K562 (cell line): Measurements from ENCODE around the gene ADGRB2. TPM values are rescaled to one million over a fixed set of nuclear protein-coding genes. Genes with fewer than 3 reads are reported as not detected.

ENCODE experiments used
- ATAC-seq: fragments of 200-7000 bp; cut with Tn5 transposase; 3 replicates; pipeline ENCODE4 v1.9.1; 2020; ENCODE audit warnings: moderate library complexity
- BruUV-seq: library from RNA; stranded (reverse); fragments of 400-500 nt; replicated peaks from 2 replicates; lab custom pipeline; 2021; lab: Mats Ljungman, UMichigan
- CTCF ChIA-PET: fragments of 300-600 bp; formaldehyde crosslinking; extraction: SDS; loops from one replicate; lab custom pipeline; 2021; ENCODE audit warnings: low intra/inter-chr PET ratio; lab: Yijun Ruan, JAX
- POLR2A ChIA-PET: fragments of 300-600, 350-650 bp; sonication (Branson Sonifier 250); formaldehyde crosslinking; extraction: SDS; loops from one replicate; lab custom pipeline; 2021; ENCODE audit warnings: antibody characterized with exemption, inconsistent platforms; lab: Yijun Ruan, JAX
- DNase-seq, 4 experiments: peaks; one replicate each; pipeline versions ENCODE4 v3.0.0 to v3.0.0-alpha.2; 2011 to 2018; ENCODE audit warnings: low spot score in 3 of 4, mixed read lengths in 3 of 4; ENCODE audit errors: extremely low read depth in 1 of 4
- FAIRE-seq: peaks from 2 replicates; lab custom pipeline; 2011; peaks lifted over from hg19 to GRCh38; lab: Jason Lieb, UNC
- H2AFZ ChIP-seq: 2 replicates; pipeline ENCODE4 v1.6.0; 2011; ENCODE audit warnings: low read depth, low read length, control low read depth, inconsistent platforms
- H3K27ac ChIP-seq: fragments of 200-600 bp; 3 replicates; pipeline ENCODE4 v1.8.0; 2011; ENCODE audit warnings: low read depth, mild to moderate bottlenecking, control low read depth, inconsistent platforms, low read length, moderate library complexity, mixed read lengths; ENCODE audit errors: extremely low read depth
- H3K27me3 ChIP-seq, 2 experiments: fragments of 300-600 bp in 1 of 2; 2 replicates in 1 of 2; 3 replicates in 1 of 2; pipeline versions ENCODE4 v1.6.0 to v1.8.0; 2011; ENCODE audit warnings: inconsistent platforms in 2 of 2, low read length in 2 of 2, mild to moderate bottlenecking in 1 of 2, mixed read lengths in 1 of 2, moderate library complexity in 1 of 2; ENCODE audit not compliant: control insufficient read depth in 2 of 2, insufficient read depth in 2 of 2
- H3K36me3 ChIP-seq: fragments of 300-600 bp; 3 replicates; pipeline ENCODE4 v1.8.0; 2011; ENCODE audit warnings: mild to moderate bottlenecking, low read length, inconsistent platforms; ENCODE audit not compliant: control insufficient read depth, insufficient read depth
- H3K4me1 ChIP-seq, 2 experiments: fragments of 200-600 bp in 1 of 2; replicated peaks in 1 of 2; 2 replicates in 1 of 2; 3 replicates in 1 of 2; pipeline versions ENCODE4 v1.5.1 to v1.8.0; 2011; ENCODE audit warnings: inconsistent platforms in 2 of 2, low read length in 2 of 2, mild to moderate bottlenecking in 1 of 2, mixed read lengths in 1 of 2, moderate library complexity in 1 of 2; ENCODE audit not compliant: control insufficient read depth in 2 of 2, insufficient read depth in 2 of 2
- H3K4me2 ChIP-seq: 2 replicates; pipeline ENCODE4 v1.6.1; 2011; ENCODE audit warnings: low read length, control low read depth, inconsistent platforms, mixed read lengths; ENCODE audit not compliant: insufficient read depth
- H3K4me3 ChIP-seq: fragments of 200-600 bp; sonication (generic), shearing (Covaris generic); 2 replicates; pipeline ENCODE4 v1.5.1; 2016; ENCODE audit warnings: control low read depth, inconsistent platforms
- H3K79me2 ChIP-seq: fragments of 200-600 bp; 3 replicates; pipeline ENCODE4 v1.8.0; 2011; ENCODE audit warnings: low read length, inconsistent platforms; ENCODE audit not compliant: control insufficient read depth, insufficient read depth
- H3K9ac ChIP-seq, 2 experiments: 2 replicates each; pipeline versions ENCODE4 v1.6.0 to v1.6.1; 2011; ENCODE audit warnings: low read depth in 2 of 2, low read length in 2 of 2, control low read depth in 1 of 2, inconsistent platforms in 1 of 2, mild to moderate bottlenecking in 1 of 2, mixed read lengths in 1 of 2; ENCODE audit not compliant: insufficient read depth in 1 of 2
- H3K9me1 ChIP-seq: one replicate; pipeline ENCODE4 v1.6.0; 2011; ENCODE audit warnings: inconsistent platforms, mild to moderate bottlenecking, low read length, moderate library complexity; ENCODE audit not compliant: control insufficient read depth, insufficient read depth
- H3K9me3 ChIP-seq: replicated peaks from 2 replicates; pipeline ENCODE4 v1.5.1; 2011; ENCODE audit warnings: low read depth, low read length, inconsistent platforms; ENCODE audit not compliant: control insufficient read depth, insufficient read depth
- H4K20me1 ChIP-seq: replicated peaks from 2 replicates; pipeline ENCODE4 v1.6.1; 2011; ENCODE audit warnings: low read length, inconsistent platforms, mixed read lengths; ENCODE audit not compliant: control insufficient read depth, insufficient read depth
- ARID3B ChIP-seq: fragments of 250-450 bp; sonication (Bioruptor Pico); IDR thresholded peaks from 2 replicates; pipeline ENCODE4 v1.4.0; 2020; ENCODE audit warnings: borderline replicate concordance
- HMGXB4 ChIP-seq: sonication (generic); formaldehyde crosslinking; IDR thresholded peaks from 2 replicates; pipeline ENCODE4 v1.8.1; 2023; ENCODE audit warnings: mild to moderate bottlenecking, missing genetic modification reagents
- SFPQ ChIP-seq: fragments of 200-400 bp; formaldehyde crosslinking; IDR thresholded peaks from 2 replicates; pipeline ENCODE4 v1.6.1; 2017; ENCODE audit warnings: mild to moderate bottlenecking, low read depth, low read length, moderate library complexity
- SIN3A ChIP-seq, 2 experiments: fragments of 150-350 bp in 1 of 2; IDR thresholded peaks; 2 replicates each; pipeline ENCODE4 v1.6.1; 2011 to 2016; ENCODE audit warnings: borderline replicate concordance in 2 of 2, low read depth in 2 of 2, low read length in 2 of 2, mild to moderate bottlenecking in 2 of 2, moderate library complexity in 2 of 2; ENCODE audit not compliant: control insufficient read depth in 1 of 2
- SPI1 ChIP-seq: IDR thresholded peaks from 2 replicates; pipeline ENCODE4 v1.6.1; 2011; ENCODE audit warnings: low read depth, low read length, control low read depth, borderline replicate concordance
- ZNF134 ChIP-seq: fragments of 250-450 bp; sonication (Bioruptor Pico); conservative IDR thresholded peaks from 2 replicates; pipeline ENCODE4 v1.4.0; 2020
- ZNF165 ChIP-seq: fragments of 250-450 bp; sonication (Bioruptor Pico); IDR thresholded peaks from 2 replicates; pipeline ENCODE4 v1.4.0; 2020; ENCODE audit warnings: borderline replicate concordance
- ZNF212 ChIP-seq: fragments of 450-650 bp; formaldehyde crosslinking; IDR thresholded peaks from 2 replicates; pipeline ENCODE4 v1.4.0; 2020; ENCODE audit warnings: mild to moderate bottlenecking
- WGBS: fragments of 100-300 bp; shearing (Covaris generic); methylation state at CpG from one replicate; pipeline ENCODE4 v1.1.6; 2016; ENCODE audit warnings: low coverage, mixed read lengths; ENCODE audit not compliant: insufficient coverage; ENCODE audit errors: missing lambda C conversion rate; 5-methylcytosine and 5-hydroxymethylcytosine counted together
- in situ Hi-C: fragments of 300-500 bp; cut with MboI; formaldehyde crosslinking; loops from 4 replicates; pipeline ENCODE4 v1.15.0; 2018; ENCODE audit warnings: inconsistent platforms, mixed read lengths
- intact Hi-C: fragments of 100-400 bp; cut with micrococcal nuclease; formaldehyde crosslinking; loops from 2 replicates; pipeline ENCODE4 v1.14.2; 2022
- polyA plus RNA-seq, 8 experiments: library from polyadenylated mRNA; depleted of rRNA in 4 of 8; stranded (reverse) in 5 of 8; unstranded in 3 of 8; fragments of >200 nt; fragmentation: Nextera tagmentation in 2 of 8; fragmentation: Illumina TruSeq in 1 of 8; extraction: Ambion mirVana in 2 of 8; extraction: Trizol in 1 of 8; gene quantifications; 2 replicates each; pipeline versions ENCODE4 v1.2.1 to v1.2.3, GENCODE V29; 2011 to 2014; ENCODE audit warnings: inconsistent platforms in 1 of 8, missing spikeins in 1 of 8
- total RNA-seq, 7 experiments: library from RNA; depleted of rRNA in 6 of 7; stranded (reverse); fragments of >200 nt in 6 of 7; fragmentation: Illumina TruSeq in 2 of 7; extraction: Trizol in 2 of 7; gene quantifications; 2 replicates each; pipeline versions ENCODE4 v1.2.1 to v1.2.3, GENCODE V29; 2011 to 2021; ENCODE audit warnings: low replicate concordance in 1 of 7

The ADGRB2 gene
- total and polyA plus RNA-seq, 9 of the 15 experiments (the other 6 are each of a cell fraction or from before 2014, with no cell fraction given): 0.04 to 0.23 (median 0.20) TPM; not detected in 2

- Histone ChIP-seq H3K9ac (no peak overlapping the region), H3K27ac (no peak overlapping the region), H4K20me1 (no peaks in the 10 kb centered on the region), H3K36me3 (no peaks in the 10 kb centered on the region), H3K9me1 (no peaks in the 10 kb centered on the region), H3K4me2 (no peak overlapping the region), H3K9me3 (no peaks in the 10 kb centered on the region), H3K27me3 (peaks cover 19 to 34% of the 10 kb centered on the region in 2 experiments; a peak in 4 of 5 replicates), H2AFZ (no peak overlapping the region), H3K4me1 (peaks cover 4 to 16% of the 10 kb centered on the region in 2 experiments; a peak in 4 of 5 replicates), H3K79me2 (no peaks in the 10 kb centered on the region), H3K4me3 (no peak overlapping the region)
- ChIA-PET CTCF (interaction anchor here (0.6 kb wide), 1 partner anchor 162 kb away, joined by 3 read pairs; no protein-coding TSS in a partner anchor), POLR2A (interaction anchor here (0.6 to 1.7 kb wide), 6 partner anchors 9 to 473 kb away, joined by 3 to 7 read pairs (median 3); no protein-coding TSS in a partner anchor)
- BruUV-seq: no TSS peak
- FAIRE-seq: no peak
- no peak for ATAC-seq
- intact Hi-C loops: no loop called here
- in situ Hi-C loops: no loop called here
- peak; percentile 73; the same call in 1 of the 2 replicates for TF ChIP-seq SPI1
- no peak for TF ChIP-seq SIN3A (IDR thresholded peaks at IDR 0.05; ENCODE audit: borderline replicate concordance in 2 of 2, control insufficient read depth in 1 of 2, low read depth in 2 of 2, low read length in 2 of 2)
- no peak for DNase-seq
- WGBS: 11% methylated on average over 1 of the region's 1 CpG
Observed at GRCh38 chr1:31801458-31801857, 37.3 kb upstream of the ADGRB2 start.

- no peak for FAIRE-seq
- Histone ChIP-seq H2AFZ (no peak overlapping the region), H4K20me1 (0 out of 2 replicates have a peak, but pooled peaks cover 6% of the 10 kb centered on the region), H3K9me1 (no peaks in the 10 kb centered on the region), H3K9ac (no peak overlapping the region), H3K27me3 (peaks cover 22 to 42% of the 10 kb centered on the region in 2 experiments; a peak in 4 of 5 replicates), H3K4me1 (peaks cover 8 to 23% of the 10 kb centered on the region in 2 experiments), H3K36me3 (no peaks in the 10 kb centered on the region), H3K9me3 (no peaks in the 10 kb centered on the region), H3K4me2 (no peak overlapping the region), H3K27ac (no peak overlapping the region), H3K79me2 (no peaks in the 10 kb centered on the region), H3K4me3 (no peak overlapping the region)
- no TSS peak for BruUV-seq
- in situ Hi-C loops: no loop called here
- 49% methylated on average over 4 of the region's 4 CpGs for WGBS
- ChIA-PET CTCF (no interaction called here), POLR2A (interaction anchor here (0.6 to 1.7 kb wide), 7 partner anchors 10 to 157 kb away, joined by 3 to 7 read pairs (median 3); no protein-coding TSS in a partner anchor)
- ATAC-seq: no peak
- DNase-seq: no peak
- intact Hi-C loops: no loop called here
- TF ChIP-seq ZNF134: no peak
- TF ChIP-seq SFPQ: no peak
- no peak for TF ChIP-seq HMGXB4
- no peak for TF ChIP-seq ARID3B (CRISPR knock-in tag)
- TF ChIP-seq ZNF165: no peak
- no peak for TF ChIP-seq ZNF212 (CRISPR knock-in tag)
Observed at GRCh38 chr1:31800674-31800967, 36.5 kb upstream of the ADGRB2 start.
